Measurements from ENCODE around the gene MARCHF11.

The MARCHF11 gene

DNA sequence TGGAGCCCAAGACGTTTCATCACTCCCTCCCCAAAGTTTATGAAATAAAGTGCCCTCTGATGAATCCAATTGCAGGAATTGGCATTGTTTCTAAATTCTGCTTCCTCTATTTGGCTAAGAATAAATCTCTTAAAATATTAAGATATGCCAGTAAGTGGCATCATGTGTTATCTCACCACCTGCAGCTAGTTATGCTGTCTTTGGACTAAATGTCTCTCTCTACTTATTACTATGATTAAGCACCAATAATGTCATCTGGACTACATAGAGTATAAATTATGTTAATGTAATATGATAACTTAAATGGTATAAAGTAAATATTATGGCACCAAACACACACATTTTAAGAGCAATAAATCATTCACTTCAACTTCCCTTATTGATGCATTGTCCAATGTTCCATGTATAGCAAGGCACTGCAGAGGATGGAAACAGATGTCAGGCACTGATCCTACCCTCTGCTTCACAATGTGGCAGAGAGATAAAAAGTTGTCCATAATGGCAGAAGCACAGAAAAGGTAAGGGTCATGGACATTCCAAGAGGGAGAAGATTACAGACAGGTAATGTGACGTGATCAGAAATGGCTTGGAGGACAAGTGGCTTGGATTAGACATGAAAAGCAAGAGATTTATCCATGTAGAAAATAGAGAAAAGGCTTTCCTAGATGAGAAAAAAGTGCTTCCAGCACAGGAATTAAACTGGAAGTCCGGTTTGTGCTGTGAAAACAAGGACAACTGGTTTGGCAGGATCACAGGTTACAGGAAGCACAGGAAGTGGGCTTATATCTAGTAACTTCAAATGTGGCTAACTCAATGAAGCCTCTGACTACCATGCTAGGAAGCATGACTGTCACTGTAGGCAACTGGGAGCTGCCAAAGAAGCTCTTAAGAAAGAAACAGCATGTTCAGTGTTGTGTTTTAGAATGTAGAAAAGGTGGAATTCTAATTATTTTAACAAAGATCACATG, 26.7 kb downstream of the MARCHF11 start:
- H3K36me3 ChIP-seq (ENCODE audit: insufficient read depth, low read length) = no peaks in the 10 kb centered on the region
- no peak overlapping the region for H3K27ac ChIP-seq (ENCODE audit: low read depth, low read length)
- H3K4me3 ChIP-seq (ENCODE audit: low read depth in 1 of 2, low read length in 2 of 2) = no peak overlapping the region
- no peaks in the 10 kb centered on the region for H3K27me3 ChIP-seq (ENCODE audit: control insufficient read depth in 1 of 2, insufficient read depth in 2 of 2, low read length in 2 of 2)
- no peaks in the 10 kb centered on the region for H3K4me1 ChIP-seq (ENCODE audit: insufficient read depth, low read length)
- no peaks in the 10 kb centered on the region for H3K9me3 ChIP-seq (ENCODE audit: low read length)
- H3K9ac ChIP-seq (ENCODE audit: low read length) = no peak overlapping the region

DNA sequence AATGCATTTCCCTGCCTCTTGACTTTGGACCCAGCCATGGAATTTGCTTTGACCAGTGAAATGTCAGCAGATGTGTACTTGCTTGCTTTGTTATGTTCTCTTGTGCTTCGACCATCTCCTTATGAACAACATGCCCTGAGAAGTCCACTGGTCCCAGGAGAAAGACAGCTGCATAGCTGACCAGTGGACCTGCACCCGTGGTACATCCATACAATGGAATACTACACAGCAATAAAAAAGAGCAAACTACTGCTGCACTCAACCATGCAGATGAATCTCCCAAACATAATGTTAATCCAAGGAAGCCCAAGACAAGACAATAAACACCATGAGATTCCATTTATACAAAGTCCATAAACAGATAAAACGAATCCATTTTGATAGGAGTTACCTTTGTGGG, 30.0 kb downstream of the MARCHF11 start:
- H3K9ac ChIP-seq (ENCODE audit: low read length) = no peak overlapping the region
- H3K27ac ChIP-seq (ENCODE audit: low read depth, low read length) = no peak overlapping the region
- no peaks in the 10 kb centered on the region for H3K36me3 ChIP-seq (ENCODE audit: insufficient read depth, low read length)
- H3K4me1 ChIP-seq (ENCODE audit: insufficient read depth, low read length) = no peaks in the 10 kb centered on the region
- H3K4me3 ChIP-seq (ENCODE audit: low read depth in 1 of 2, low read length in 2 of 2) = no peak overlapping the region
- H3K9me3 ChIP-seq (ENCODE audit: low read length) = no peaks in the 10 kb centered on the region
- no peaks in the 10 kb centered on the region for H3K27me3 ChIP-seq (ENCODE audit: control insufficient read depth in 1 of 2, insufficient read depth in 2 of 2, low read length in 2 of 2)

DNA sequence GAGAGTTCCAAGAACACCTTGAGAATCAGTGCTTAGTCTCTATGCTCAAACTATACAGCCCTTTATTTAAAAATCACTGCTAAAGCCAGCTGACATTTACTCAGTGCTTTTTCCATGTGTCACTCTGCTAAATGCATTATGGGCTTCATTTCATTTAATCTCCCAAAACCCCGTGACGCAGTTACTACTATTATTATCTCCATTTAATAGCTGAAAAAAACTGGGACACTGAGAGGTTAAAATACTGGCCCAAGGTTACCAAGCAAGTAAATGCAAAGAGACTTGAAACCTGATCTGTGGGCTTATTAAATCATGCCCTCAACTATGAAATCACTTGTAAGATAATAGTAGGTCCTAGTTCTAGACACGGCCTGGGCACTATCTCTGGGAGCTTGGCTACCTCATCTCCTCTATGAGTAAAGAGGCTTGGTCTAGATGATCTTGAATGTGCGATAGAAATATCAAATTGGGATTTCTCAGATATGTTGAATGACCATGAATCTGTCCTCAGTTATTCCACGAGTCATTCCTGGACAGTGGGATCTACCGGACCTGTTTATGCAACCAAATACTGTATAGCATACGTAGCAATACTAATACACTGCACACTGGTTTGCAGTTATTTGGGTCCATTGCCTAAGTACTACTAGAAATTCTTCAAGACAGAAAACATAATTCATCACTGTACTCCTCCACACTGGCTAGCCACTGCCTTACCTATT, 32.3 kb downstream of the MARCHF11 start:
- Histone ChIP-seq H3K4me3 (ENCODE audit: low read depth in 1 of 2, low read length in 2 of 2) (no peak overlapping the region), H3K4me1 (ENCODE audit: insufficient read depth, low read length) (no peaks in the 10 kb centered on the region), H3K27me3 (ENCODE audit: control insufficient read depth in 1 of 2, insufficient read depth in 2 of 2, low read length in 2 of 2) (no peaks in the 10 kb centered on the region), H3K9me3 (ENCODE audit: low read length) (no peaks in the 10 kb centered on the region), H3K27ac (ENCODE audit: low read depth, low read length) (no peak overlapping the region), H3K36me3 (ENCODE audit: insufficient read depth, low read length) (no peaks in the 10 kb centered on the region), H3K9ac (ENCODE audit: low read length) (no peak overlapping the region)

DNA sequence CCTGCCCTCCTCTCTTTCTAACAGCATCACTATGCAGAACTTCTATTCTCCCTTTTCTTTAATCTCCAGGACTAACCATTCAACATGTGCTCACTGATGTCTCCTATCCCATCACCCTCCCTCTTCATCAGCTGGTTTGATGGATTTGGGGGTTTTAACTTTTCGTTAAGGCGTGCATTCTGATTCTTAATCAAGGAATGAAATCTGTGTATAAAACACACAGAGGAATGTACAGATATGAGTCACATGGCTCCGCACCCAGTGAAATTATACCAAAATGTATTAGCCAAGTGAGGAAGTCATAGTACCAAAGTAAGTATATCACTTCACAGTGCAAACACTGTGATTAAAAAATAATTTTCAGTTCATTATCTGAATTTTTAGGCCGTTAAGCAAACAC, 35.2 kb downstream of the MARCHF11 start:
- no peak overlapping the region for H3K9ac ChIP-seq (ENCODE audit: low read length)
- H3K4me3 ChIP-seq (ENCODE audit: low read depth in 1 of 2, low read length in 2 of 2) = no peak overlapping the region
- no peaks in the 10 kb centered on the region for H3K36me3 ChIP-seq (ENCODE audit: insufficient read depth, low read length)
- no peaks in the 10 kb centered on the region for H3K27me3 ChIP-seq (ENCODE audit: control insufficient read depth in 1 of 2, insufficient read depth in 2 of 2, low read length in 2 of 2)
- H3K4me1 ChIP-seq (ENCODE audit: insufficient read depth, low read length) = no peaks in the 10 kb centered on the region
- no peaks in the 10 kb centered on the region for H3K9me3 ChIP-seq (ENCODE audit: low read length)
- H3K27ac ChIP-seq (ENCODE audit: low read depth, low read length) = no peak overlapping the region

DNA sequence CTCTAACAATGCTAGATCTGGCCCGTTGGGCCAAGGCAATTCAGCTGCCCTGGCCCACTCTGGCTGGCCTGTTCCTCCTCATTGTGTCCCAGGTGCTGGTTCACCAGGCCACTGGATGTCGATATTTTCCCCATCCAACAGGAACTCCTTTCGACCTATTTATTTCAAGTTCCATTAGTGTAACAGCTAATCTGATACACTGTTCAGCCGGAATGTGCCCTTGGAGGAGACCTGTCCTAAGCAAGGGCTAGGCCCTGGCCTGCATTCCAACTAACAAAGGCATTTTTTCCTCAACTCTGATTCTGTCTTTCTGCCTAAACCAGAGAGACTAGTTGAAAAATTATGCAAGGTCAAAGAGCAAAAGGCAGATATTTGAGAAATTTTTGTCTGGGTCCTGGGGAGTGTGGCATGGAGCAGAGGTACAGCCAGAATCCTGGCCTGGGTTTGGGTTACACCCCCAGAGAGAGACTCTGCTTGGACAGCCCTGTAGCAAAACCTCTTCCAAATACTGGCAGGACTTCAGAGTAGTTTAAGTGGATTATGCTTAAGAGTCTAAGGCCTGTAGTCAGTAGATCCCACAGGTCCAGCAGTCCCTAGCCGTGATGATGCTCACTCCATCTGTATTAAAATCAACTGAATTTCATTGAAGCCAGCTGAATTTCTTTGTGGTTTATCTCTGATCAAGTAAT, 36.1 kb downstream of the MARCHF11 start:
- Histone ChIP-seq H3K27me3 (ENCODE audit: control insufficient read depth in 1 of 2, insufficient read depth in 2 of 2, low read length in 2 of 2) (no peaks in the 10 kb centered on the region), H3K4me1 (ENCODE audit: insufficient read depth, low read length) (no peaks in the 10 kb centered on the region), H3K27ac (ENCODE audit: low read depth, low read length) (no peak overlapping the region), H3K4me3 (ENCODE audit: low read depth in 1 of 2, low read length in 2 of 2) (no peak overlapping the region), H3K36me3 (ENCODE audit: insufficient read depth, low read length) (no peaks in the 10 kb centered on the region), H3K9ac (ENCODE audit: low read length) (no peak overlapping the region), H3K9me3 (ENCODE audit: low read length) (no peaks in the 10 kb centered on the region)

DNA sequence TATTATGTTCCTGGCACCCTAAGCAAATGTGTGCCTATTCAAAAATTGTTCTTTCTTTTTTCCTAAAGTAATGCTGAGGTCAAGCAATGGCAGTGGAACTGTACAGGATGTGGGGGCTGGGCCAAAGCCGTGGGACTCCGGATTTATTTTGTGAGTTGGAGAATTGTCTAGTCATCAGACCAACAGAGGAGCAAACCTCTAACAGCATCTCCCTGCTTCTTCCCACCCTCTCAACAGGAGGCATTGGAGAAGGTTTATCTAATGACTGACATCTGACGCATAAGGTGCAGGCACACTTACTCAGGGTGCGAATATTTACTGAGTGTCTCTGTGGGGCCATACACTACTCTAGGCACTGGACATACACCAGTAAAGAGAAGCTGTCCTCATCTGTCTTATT, 38.6 kb downstream of the MARCHF11 start:
- no peak overlapping the region for H3K27ac ChIP-seq (ENCODE audit: low read depth, low read length)
- no peaks in the 10 kb centered on the region for H3K36me3 ChIP-seq (ENCODE audit: insufficient read depth, low read length)
- H3K9me3 ChIP-seq (ENCODE audit: low read length) = no peaks in the 10 kb centered on the region
- H3K4me3 ChIP-seq (ENCODE audit: low read depth in 1 of 2, low read length in 2 of 2) = no peak overlapping the region
- H3K4me1 ChIP-seq (ENCODE audit: insufficient read depth, low read length) = no peaks in the 10 kb centered on the region
- H3K27me3 ChIP-seq (ENCODE audit: control insufficient read depth in 1 of 2, insufficient read depth in 2 of 2, low read length in 2 of 2) = no peaks in the 10 kb centered on the region
- no peak overlapping the region for H3K9ac ChIP-seq (ENCODE audit: low read length)

DNA sequence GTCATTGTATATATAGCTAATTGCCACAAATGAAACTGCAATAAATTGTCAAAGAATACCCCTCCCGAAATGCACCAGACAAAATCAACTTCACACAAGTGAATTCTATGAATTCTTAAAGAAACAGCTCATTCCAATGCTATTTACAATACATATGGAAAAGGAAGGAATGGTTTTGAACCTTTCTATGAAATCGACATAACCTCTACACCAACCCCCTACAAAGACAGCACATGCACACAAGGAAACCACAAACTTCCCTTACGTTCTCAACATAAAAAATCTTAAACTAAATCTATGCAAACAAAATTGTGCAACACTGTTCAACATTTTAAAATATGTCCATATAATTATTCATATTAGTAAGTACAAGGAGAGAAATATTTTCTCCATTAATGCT, 39.2 kb downstream of the MARCHF11 start:
- no peak overlapping the region for H3K27ac ChIP-seq (ENCODE audit: low read depth, low read length)
- H3K9ac ChIP-seq (ENCODE audit: low read length) = no peak overlapping the region
- H3K27me3 ChIP-seq (ENCODE audit: control insufficient read depth in 1 of 2, insufficient read depth in 2 of 2, low read length in 2 of 2) = no peaks in the 10 kb centered on the region
- H3K36me3 ChIP-seq (ENCODE audit: insufficient read depth, low read length) = no peaks in the 10 kb centered on the region
- H3K9me3 ChIP-seq (ENCODE audit: low read length) = no peaks in the 10 kb centered on the region
- H3K4me3 ChIP-seq (ENCODE audit: low read depth in 1 of 2, low read length in 2 of 2) = no peak overlapping the region
- no peaks in the 10 kb centered on the region for H3K4me1 ChIP-seq (ENCODE audit: insufficient read depth, low read length)

DNA sequence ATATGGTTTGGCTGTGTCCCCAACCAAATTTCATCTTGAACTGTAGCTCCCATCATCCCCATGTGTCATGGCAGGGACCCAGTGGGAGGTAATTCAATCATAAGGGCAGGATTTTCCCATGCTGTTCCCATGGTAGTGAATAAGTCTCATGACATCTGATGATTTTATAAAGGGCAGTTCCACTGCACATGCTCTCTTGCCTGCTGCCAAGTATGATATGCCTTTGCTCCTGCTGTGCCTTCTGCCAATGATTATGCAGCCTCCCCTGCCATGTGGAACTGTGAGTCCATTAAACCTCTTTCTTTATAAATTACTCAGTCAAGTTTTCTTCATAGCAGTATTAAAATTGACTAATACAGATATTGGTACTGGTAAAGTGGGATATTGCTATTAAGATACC, 42.4 kb downstream of the MARCHF11 start:
- Histone ChIP-seq H3K4me3 (ENCODE audit: low read depth in 1 of 2, low read length in 2 of 2) (no peak overlapping the region), H3K9me3 (ENCODE audit: low read length) (no peaks in the 10 kb centered on the region), H3K27me3 (ENCODE audit: control insufficient read depth in 1 of 2, insufficient read depth in 2 of 2, low read length in 2 of 2) (no peaks in the 10 kb centered on the region), H3K9ac (ENCODE audit: low read length) (no peak overlapping the region), H3K4me1 (ENCODE audit: insufficient read depth, low read length) (no peaks in the 10 kb centered on the region), H3K27ac (ENCODE audit: low read depth, low read length) (no peak overlapping the region), H3K36me3 (ENCODE audit: insufficient read depth, low read length) (no peaks in the 10 kb centered on the region)

DNA sequence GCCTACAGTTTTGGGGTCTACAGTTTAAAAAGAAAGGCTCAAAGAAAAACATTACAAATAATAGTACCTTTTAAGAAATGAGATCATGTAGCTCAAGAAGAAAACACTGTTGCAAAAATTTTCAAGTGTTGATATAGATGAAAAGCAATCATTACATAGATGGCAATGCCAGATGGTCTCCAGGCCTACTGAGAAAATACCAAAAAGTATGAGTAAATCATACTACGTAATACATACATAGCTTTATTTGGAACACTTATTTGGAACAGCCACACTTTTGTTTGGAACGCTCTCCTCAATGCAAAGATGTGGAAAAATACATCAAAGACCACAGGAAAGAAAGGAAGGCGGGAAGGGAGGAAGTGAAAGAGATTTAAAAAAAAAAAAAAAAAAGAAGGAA, 44.1 kb downstream of the MARCHF11 start:
- no peaks in the 10 kb centered on the region for H3K36me3 ChIP-seq (ENCODE audit: insufficient read depth, low read length)
- no peaks in the 10 kb centered on the region for H3K27me3 ChIP-seq (ENCODE audit: control insufficient read depth in 1 of 2, insufficient read depth in 2 of 2, low read length in 2 of 2)
- H3K4me1 ChIP-seq (ENCODE audit: insufficient read depth, low read length) = no peaks in the 10 kb centered on the region
- no peaks in the 10 kb centered on the region for H3K9me3 ChIP-seq (ENCODE audit: low read length)
- no peak overlapping the region for H3K4me3 ChIP-seq (ENCODE audit: low read depth in 1 of 2, low read length in 2 of 2)
- H3K27ac ChIP-seq (ENCODE audit: low read depth, low read length) = no peak overlapping the region
- no peak overlapping the region for H3K9ac ChIP-seq (ENCODE audit: low read length)

DNA sequence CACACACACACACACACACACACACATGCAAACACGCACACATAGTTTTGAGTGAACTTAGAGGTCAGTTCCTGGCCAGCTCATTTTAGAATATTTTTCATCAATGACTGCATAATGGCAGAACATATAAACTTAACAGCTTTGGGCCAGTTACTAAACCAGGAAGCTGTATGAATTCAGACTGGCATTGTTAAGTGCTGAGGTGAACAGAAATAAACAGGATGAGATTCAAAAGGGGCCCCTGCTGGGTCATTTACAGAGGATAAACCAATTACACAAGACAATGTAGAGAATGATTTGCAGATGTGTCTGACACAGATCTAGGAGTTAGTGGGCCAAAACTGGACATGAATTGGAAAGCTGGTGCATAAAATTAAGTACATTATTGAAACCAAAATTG, 44.6 kb downstream of the MARCHF11 start:
- no peaks in the 10 kb centered on the region for H3K4me1 ChIP-seq (ENCODE audit: insufficient read depth, low read length)
- no peak overlapping the region for H3K9ac ChIP-seq (ENCODE audit: low read length)
- no peaks in the 10 kb centered on the region for H3K36me3 ChIP-seq (ENCODE audit: insufficient read depth, low read length)
- H3K27ac ChIP-seq (ENCODE audit: low read depth, low read length) = no peak overlapping the region
- H3K4me3 ChIP-seq (ENCODE audit: low read depth in 1 of 2, low read length in 2 of 2) = no peak overlapping the region
- no peaks in the 10 kb centered on the region for H3K27me3 ChIP-seq (ENCODE audit: control insufficient read depth in 1 of 2, insufficient read depth in 2 of 2, low read length in 2 of 2)
- H3K9me3 ChIP-seq (ENCODE audit: low read length) = no peaks in the 10 kb centered on the region

DNA sequence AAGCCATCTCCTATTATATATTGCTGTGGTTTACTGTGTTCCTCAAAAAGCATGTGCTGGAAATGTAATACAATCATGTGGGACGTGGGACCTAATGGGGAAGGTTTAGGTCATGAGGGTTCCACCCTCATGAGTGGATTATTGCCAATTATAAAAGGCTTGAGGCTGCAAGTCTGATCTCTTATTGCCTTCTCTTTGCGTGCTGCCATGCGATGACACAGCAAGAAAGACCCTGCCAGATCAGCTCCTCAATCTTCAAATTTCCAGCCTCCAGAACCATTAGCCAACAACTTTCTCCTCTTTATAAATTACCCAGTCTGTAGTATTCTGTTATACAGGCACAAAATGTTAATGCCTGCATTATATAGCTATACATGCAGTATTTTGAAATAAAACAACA, 45.4 kb downstream of the MARCHF11 start:
- no peaks in the 10 kb centered on the region for H3K9me3 ChIP-seq (ENCODE audit: low read length)
- no peaks in the 10 kb centered on the region for H3K36me3 ChIP-seq (ENCODE audit: insufficient read depth, low read length)
- no peaks in the 10 kb centered on the region for H3K4me1 ChIP-seq (ENCODE audit: insufficient read depth, low read length)
- no peak overlapping the region for H3K27ac ChIP-seq (ENCODE audit: low read depth, low read length)
- no peak overlapping the region for H3K9ac ChIP-seq (ENCODE audit: low read length)
- no peaks in the 10 kb centered on the region for H3K27me3 ChIP-seq (ENCODE audit: control insufficient read depth in 1 of 2, insufficient read depth in 2 of 2, low read length in 2 of 2)
- H3K4me3 ChIP-seq (ENCODE audit: low read depth in 1 of 2, low read length in 2 of 2) = no peak overlapping the region
